Measurements from ENCODE around the gene DAGLA. TPM values are rescaled to one million over a fixed set of nuclear protein-coding genes. Genes with fewer than 3 reads are reported as not detected.

The DAGLA gene
- total RNA-seq, 1 donor: 0.54 TPM

DNA sequence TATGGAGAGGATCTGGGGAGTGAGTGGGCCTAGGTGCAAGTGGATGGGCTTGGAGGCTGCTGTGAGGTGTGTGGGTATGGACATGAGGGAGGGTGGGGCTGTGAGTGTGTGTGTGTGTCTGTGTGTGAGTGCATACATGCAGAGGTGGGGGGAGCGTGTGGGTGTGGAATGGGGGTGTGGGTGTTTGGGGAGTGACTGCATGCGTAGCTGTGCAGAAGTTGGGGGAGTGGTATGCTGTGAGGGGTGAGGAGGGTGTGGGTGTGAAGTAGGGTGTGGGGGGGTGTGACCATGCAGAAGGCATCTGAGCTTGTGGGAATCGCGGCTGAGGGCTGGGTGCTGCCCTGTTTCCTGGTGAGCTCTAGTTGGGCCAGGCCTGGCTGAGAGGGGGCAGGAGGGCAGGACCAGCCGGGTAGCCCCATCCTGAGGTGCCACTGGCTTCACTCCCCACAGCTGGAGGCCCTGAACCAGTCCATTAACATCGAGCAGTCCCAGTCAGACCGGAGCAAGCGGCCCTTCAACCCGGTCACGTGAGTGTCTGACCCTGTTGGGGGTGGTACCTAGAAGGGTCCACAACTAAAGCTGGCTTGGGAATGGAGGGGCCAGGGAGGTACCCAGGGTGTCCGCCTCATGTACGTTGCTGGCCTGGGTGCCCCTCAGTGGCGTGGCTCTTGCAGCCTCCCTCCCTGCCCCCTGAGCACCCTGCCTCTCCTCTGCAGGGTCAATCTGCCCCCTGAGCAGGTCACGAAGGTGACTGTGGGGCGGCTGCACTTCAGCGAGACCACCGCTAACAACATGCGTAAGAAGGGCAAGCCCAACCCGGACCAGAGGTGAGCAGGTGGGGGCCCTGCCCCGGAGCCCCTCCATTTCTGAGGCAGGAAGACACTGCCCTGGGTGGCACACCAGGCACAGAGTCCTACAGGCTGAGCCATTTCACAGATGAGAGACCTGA is 95.7 kb downstream of the DAGLA start:
- no peak for DNase-seq (ENCODE audit: low read depth in 2 of 3, low spot score in 2 of 3)

DNA sequence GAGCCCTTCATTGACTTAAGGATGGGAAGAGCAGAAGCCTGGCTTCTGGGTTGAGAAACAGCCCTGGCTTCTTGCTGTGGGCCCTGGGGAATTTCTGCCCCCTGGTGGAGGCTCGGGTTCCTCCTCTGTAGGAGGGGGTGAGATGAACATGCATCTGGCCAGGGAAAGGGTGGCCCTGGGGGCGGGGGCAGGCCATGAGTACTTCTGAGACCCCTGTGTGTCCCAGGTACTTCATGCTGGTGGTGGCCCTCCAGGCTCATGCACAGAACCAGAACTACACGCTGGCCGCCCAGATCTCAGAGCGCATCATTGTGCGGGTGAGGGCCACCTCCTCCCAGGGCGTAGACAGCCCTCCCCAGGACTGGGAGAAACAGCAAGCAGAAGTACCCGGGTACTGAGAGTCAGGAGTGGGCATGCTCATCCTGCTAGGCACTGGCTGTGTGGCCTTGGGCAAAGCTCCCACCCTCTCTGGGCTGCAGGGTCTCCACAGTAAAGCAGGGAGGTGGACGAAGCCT is 96.4 kb downstream of the DAGLA start:
- peak in 2 of 3 donors; percentile 69 to 78 for DNase-seq (ENCODE audit: low read depth in 2 of 3, low spot score in 2 of 3)

DNA sequence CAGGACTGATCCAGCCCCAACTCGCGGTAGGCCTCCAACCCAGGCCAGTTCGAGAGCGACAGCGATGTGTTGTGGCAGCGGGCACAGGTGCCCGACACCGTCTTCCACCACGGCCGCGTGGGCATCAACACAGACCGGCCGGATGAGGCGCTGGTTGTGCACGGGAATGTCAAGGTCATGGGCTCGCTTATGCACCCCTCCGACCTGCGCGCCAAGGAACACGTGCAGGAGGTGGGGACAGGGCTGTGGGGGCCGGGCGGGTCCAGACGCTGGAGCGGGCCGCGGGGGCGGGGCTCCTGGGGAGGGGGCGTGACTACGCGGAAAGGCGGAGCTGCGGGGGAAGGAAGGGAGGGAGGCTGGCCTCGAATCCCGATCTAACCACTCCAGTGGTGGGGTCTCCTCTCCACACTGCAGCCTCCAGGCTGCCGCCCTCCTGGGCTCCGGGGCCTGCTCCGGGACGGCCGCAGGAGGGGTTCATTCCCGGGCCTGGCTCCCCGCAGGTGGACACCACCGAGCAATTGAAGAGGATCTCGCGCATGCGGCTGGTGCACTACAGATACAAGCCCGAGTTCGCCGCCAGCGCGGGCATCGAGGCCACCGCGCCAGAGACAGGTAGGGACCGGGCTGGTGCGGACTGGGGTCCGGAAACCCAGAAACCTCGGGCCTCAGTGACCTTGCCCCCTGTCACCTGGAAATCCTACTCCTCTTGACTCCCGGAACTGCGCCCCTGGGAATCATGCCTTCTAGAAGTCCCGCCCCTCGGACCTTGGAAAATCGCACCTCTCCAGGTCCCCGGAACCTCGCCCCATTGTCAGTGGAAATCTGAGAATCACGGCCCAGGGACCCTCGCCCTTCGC is 97.3 kb downstream of the DAGLA start:
- DNase-seq (ENCODE audit: low read depth in 2 of 3, low spot score in 2 of 3): peak in 2 of 3 donors; percentile 44

DNA sequence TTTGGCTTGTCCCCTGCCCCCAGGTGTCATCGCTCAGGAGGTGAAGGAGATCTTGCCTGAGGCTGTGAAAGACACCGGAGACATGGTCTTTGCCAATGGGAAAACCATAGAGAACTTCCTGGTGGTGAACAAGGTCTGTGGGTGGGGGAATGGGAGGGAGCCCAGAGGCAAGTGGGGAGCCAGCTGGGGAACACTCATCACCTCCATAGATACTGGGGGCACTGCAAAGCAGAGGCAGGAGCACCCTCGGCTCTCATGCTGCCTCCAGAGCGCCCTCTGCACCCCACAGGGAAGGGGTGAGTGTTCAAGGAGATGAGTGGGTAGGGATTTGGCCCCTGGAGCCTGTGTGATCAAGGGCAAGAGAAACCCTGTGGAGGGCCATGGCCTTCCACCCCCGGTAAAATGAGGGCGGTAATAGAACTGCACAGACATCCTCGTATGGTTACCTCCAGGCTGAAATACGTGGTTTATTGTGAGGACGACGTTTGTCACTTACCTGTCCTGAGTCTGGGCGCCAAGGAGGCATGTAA is 98.2 kb downstream of the DAGLA start:
- no peak for DNase-seq (ENCODE audit: low read depth in 2 of 3, low spot score in 2 of 3)

DNA sequence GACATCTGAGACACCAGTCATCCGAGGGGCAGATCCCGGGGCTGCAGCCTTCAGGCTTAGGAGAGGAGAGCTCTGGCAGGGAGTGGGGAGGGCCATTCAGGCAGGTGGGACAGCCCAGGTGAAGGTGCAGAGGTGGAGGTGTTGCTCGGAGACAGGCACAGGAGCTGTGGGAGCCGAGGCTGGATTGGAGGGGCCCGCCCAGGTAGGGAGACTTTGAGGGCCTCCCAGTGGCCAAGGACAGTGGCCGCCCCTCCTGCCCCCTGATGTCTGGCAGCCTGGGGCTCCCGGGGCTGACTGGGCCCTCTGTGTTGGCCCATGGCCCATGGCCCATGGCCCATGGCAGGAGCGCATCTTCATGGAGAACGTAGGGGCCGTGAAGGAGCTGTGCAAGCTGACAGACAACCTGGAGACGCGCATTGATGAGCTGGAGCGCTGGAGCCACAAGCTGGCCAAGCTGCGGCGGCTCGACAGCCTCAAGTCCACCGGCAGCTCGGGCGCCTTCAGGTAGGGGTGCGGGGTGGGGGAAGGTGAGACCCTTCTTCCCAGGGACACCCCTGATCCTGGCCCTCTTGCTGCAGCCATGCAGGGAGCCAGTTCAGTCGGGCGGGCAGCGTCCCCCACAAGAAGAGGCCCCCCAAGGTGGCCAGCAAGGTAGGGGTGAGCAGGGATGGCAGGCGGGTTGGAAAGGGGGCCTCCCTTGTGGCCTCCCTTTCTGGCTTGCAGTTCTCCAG is 98.9 kb downstream of the DAGLA start:
- DNase-seq (ENCODE audit: low read depth in 2 of 3, low spot score in 2 of 3): no peak

DNA sequence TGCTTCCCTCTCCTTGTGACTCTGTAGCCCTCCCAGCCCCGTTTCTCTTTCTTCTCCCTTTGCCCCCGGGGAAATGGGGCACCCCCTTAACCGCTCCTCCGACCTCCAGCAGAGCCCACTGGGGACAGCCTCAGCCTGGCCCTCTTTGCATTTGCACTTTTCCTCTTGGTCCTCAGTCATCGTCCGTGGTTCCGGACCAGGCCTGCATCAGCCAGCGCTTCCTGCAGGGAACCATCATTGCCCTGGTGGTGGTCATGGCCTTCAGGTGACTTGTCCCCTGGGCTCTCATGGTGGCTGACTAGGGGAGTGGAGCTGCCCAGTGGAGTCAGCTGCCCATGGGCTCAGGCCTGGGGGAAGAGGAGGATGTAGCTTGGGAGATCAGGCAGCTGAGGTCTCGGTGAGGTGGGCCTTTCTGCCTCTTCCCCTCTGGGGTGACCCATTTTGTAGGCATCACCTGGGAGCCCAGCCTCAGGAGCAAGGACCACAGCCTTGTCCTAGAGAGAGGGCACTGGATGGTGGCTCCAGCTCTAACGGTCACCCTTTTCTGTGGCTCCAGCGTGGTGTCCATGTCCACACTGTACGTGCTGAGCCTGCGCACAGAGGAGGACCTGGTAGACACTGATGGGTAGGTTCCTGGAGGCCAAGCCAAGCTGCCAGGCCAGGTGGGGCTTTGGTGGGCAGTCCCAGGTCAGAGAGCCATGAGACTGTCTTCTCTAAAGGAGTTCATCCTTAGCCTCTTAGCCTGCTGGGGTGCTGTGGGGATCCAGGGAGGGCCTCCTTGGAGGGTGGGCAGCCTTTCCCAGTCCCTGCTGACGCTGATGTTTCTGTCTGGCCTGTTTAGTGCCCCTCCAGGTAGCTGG is 99.7 kb downstream of the DAGLA start:
- no peak for DNase-seq (ENCODE audit: low read depth in 2 of 3, low spot score in 2 of 3)

DNA sequence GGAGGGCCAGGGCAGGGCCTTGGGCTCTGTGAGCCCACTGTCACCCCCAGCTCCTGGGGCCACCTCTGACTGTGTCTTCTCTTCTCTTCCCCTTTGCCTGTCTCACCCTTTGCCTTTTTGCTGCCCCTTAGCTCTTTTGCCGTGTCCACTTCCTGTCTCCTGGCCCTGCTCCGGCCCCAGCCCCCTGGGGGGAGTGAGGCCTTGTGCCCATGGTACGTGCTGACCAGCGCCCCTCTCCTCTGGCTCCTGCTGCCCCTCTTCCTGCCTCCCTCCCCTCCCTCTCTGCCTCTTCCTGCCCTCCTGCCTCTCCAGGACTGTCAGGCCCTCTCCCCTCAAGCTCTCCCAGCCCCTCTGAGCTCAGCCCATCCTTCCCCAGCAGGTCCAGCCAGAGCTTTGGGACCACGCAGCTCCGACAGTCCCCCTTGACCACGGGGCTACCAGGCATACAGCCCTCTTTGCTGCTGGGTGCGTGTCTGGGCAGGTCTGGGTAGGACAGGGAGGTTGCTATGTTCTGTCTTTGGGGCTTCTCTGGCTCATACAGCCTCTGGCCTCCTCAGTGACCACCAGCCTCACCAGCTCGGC is 100.5 kb downstream of the DAGLA start:
- DNase-seq (ENCODE audit: low read depth in 2 of 3, low spot score in 2 of 3): no peak

DNA sequence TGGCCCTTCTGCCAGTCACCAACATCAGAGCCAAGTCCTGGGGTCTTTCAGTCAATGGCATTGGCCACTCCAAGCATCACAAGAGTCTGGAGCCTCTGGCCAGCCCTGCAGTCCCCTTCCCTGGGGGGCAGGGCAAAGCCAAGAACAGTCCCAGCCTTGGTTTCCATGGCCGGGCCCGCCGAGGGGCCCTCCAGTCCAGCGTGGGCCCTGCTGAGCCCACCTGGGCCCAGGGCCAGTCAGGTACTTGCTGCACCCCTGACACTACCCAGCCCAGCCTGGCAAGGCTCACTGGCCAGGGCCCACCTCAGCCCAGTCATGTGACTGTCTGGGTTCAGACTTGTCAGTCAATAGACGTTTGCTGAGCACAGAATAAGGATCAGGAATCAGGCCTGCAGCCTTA is 101.4 kb downstream of the DAGLA start:
- DNase-seq (ENCODE audit: low read depth in 2 of 3, low spot score in 2 of 3): no peak

DNA sequence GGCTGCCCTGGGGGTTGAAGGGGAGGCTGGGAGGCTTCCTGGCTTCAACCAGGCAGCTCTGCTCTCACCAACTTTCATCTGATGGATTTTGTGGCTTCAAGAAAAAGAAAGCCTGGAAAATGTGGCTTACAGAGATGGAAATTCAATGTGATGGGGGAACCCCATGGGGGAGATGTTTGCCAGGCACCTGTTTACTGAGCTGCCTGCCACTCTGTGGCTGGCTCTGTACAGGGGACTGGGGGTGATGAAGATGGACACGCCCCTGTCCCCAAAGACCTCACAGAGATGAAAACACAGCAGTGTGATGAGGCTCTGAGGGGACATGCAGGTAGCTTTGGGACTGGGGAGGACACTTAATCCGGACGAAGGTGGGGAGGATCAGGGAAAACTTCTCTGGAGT is 102.1 kb downstream of the DAGLA start:
- no peak for DNase-seq (ENCODE audit: low read depth in 2 of 3, low spot score in 2 of 3)

DNA sequence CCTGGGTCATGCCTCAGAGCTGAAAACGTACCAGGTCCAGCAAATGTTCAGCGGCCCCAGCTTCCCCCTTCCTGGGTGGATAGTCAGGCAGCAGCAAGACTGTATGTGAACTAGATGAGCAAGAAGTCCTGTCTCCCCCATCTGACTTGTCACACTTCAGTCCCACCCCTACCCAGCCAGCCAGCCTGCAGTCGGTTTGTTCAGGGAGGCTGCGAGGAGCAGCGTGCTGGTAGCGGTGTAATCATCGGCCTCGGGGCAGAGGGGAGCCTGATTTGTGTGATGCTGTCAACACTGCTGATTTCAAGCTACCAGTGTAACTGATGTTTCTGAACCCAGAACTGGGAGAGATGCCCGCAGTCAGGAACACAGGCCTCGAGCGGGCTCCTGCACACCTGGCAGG is 102.7 kb downstream of the DAGLA start:
- DNase-seq (ENCODE audit: low read depth in 2 of 3, low spot score in 2 of 3): no peak

DNA sequence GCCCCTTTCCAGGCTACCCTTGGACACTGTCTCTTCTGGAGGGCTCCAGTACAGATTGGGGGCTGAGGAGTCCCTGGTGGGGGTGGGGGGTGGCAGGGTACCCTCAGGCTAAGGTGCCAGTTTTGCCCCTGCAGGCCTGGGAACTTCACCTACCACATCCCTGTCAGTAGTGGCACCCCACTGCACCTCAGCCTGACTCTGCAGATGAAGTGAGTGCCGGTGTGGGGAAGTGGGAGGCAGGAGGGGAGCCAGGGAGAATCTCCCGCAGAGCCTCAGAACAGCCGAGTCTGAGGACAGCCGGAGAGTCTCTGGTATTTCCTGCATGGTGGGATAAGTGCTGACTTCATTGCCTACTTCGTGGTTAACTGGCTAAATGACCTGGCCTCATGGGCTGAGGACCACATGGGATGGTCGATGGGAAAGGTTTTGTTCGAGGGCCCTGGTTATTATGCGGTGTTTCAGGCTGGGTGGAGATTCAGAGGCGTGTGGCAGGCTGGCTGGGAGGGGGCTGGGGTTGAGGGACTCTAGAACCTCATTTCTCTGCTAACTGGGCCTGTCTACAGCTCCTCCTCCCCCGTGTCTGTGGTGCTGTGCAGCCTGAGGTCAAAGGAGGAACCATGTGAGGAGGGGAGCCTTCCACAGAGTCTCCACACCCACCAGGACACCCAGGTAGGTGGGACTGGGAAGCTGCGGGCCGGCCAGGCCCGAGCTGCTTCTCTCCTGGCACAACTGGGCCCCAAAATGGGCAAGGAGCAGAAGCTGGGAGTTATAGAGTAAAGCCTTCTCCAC is 103.7 kb downstream of the DAGLA start:
- no peak for DNase-seq (ENCODE audit: low read depth in 2 of 3, low spot score in 2 of 3)

DNA sequence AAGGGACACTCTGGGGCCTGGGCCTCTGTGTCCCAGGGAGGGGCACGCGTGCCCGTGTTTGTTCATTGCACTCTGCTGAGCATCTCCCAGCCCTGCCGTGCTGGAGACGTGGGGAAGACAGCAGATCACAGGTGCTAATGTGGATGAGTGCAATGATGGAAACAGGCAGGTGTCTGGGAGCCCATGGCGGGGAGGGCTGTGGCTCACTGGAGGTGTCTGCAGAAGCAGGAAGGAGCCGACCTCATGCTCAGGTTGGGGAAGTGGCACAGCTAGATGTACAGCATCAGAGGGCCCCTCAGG is 104.3 kb downstream of the DAGLA start:
- no peak for DNase-seq (ENCODE audit: low read depth in 2 of 3, low spot score in 2 of 3)

DNA sequence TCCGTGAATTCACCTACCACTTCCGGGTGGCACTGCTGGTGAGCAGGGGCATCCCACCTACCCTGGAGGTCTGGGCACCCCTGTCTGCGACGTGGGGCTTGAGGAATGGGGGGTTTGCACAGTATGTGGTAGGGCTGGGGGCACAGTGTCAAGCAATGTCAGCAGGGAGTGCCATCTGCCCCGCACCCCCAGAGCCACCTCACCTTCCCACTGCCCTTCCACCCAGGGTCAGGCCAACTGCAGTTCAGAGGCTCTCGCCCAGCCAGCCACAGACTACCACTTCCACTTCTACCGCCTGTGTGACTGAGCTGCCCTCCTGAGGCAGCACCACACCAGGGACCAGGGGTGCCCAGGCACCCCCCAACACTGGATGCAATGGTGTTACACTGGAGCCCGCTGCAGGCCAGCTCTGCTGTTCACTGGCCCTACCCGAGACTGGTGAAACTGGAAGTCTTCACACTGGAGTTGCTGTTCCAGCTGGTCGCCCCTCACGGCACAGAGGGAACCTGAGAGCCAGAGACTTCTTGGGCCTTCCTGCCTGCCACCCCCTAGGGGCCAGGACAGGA is 105.7 kb downstream of the DAGLA start:
- no peak for DNase-seq (ENCODE audit: low read depth in 2 of 3, low spot score in 2 of 3)

DNA sequence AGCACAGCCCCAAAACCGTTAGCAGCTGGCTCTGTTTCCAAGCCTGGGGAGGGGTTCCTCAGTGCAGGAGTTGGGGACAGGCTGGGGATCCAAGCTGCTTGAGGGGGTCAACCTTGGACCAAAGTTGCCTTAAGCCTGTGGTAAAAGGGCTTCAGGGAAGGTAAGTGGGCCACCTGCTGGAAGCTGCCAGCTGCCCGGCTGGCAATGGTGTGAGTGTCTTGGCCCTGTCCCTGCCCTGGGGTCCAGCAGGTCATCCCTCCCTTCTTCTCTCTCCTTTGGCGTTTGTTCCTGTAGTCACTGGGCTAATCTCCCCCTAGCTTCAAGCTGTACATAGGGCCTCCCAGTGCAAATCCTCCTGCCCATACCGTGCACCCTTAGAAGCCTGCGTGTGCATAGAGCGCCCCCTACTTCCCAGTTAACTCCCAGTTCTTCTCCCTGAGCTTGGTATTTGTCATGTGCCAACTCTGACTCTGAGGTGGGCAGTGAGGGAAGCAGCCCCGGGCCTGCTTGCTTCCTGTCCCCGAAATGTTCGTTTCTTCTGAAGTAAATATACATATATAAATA is 107.8 kb downstream of the DAGLA start:
- DNase-seq (ENCODE audit: low read depth in 2 of 3, low spot score in 2 of 3): peak in 2 of 3 donors; percentile 36 to 48

DNA sequence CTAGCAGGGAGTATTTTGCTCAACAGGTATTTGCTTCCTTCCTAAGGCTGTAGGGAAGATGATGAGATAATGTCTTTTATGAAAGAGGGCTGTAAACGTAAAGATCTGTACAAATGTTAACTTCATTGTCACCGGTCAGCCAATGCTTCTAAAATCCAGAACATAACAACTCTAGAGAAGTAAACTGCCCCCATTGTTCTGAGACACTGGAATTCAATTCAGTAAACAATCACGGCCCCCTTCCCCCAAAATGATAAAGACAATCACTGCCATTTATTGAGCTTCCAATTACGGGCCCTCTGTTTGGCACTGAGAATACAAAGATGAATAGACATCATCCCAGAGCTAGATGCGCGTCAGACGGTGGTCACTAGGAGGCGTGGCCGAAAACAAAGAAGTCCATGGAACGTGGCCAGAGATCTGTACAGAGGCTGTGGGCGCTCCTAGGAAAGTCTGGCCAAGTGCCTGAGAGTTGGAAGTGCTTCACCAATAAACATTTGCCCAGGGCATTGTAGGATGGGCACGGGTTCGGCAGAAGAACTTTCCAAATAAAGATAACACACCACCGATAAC is 111.6 kb downstream of the DAGLA start:
- peak in 2 of 3 donors; percentile 66 to 79 for DNase-seq (ENCODE audit: low read depth in 2 of 3, low spot score in 2 of 3)

DNA sequence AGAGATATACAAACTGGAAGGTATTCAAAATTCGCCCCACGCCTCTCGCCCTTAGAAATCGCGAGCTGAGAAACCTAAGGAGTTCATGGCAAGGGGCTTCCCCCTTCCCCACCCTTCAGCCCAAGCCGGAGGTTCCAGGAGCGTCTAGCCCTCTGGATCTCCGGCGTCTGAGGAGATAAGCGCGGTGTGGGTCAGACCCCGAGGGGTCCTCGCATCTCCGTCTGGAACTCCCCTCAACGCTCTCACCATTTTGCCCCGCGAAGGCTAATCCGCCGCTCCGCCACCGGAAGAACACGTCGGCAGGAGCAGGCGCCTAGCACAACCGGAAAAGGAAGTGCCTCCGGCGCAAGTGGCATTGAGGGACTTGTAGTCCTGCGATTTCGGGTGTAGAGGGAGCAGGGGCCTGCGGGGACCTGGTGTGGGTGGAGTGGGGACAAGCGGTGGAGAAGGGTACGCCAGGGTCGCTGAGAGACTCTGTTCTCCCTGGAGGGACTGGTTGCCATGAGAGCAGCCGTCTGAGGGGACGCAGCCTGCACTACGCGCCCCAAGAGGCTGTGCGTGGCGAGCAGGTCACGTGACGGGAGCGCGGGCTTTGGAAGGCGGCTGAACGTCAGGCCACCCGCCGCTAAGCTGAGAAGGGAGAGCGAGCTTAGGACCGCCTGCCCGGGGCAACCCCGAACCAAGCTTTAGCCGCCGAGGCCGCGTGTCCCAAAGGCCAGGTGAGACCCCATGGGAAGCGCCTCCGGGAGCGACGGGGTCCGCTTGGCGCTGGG is 112.3 kb downstream of the DAGLA start, which contains the start of the genes FEN1 and TMEM258:
TSS of gene FEN1 (plus strand) at position 602 of the 773 bp plus-strand sequence. CDS start 2,451 bp downstream, outside the sequence.
TSS of gene TMEM258 (minus strand) at position 290 of the 773 bp plus-strand sequence. CDS start at position 249, 41 bp downstream.
- peak; percentile 85 to 95 (median 91) for DNase-seq (ENCODE audit: low read depth in 2 of 3, low spot score in 2 of 3)
